ENCODE results near the gene CD36. TPM values are rescaled to one million over a fixed set of nuclear protein-coding genes. Genes with fewer than 3 reads are reported as not detected.

CD36 gene
- total RNA-seq, 6 experiments from 2014 or later, result 0.74 to 3.5 (median 1.1) TPM

GRCh38 chr7:80659120-80660055 is 20.9 kb downstream of the CD36 start:
- Mint-ChIP-seq H3K9me3 (no peaks in the 10 kb centered on the region), H3K4me3 (peak overlapping the region; percentile 31), H3K36me3 (ENCODE audit: low read depth) (no peaks in the 10 kb centered on the region), H3K4me1 (ENCODE audit: low read depth) (peaks cover 36% of the 10 kb centered on the region), H3K27me3 (ENCODE audit: insufficient read depth) (no peaks in the 10 kb centered on the region), H3K27ac (peak overlapping the region; percentile 70)
- TF ChIP-seq CTCF (IDR thresholded peaks at IDR 0.05), result peak; percentile 94
- peak; percentile 37 for DNase-seq

- Mint-ChIP-seq H3K27me3 (ENCODE audit: insufficient read depth) (no peaks in the 10 kb centered on the region), H3K27ac (no peak overlapping the region), H3K4me3 (no peak overlapping the region), H3K9me3 (no peaks in the 10 kb centered on the region), H3K36me3 (ENCODE audit: low read depth) (no peaks in the 10 kb centered on the region), H3K4me1 (ENCODE audit: low read depth) (peaks cover 40% of the 10 kb centered on the region)
- no peak for TF ChIP-seq CTCF (IDR thresholded peaks at IDR 0.05)
- no peak for DNase-seq
These were observed 22.5 kb downstream of the CD36 start for GRCh38 chr7:80660939-80661338.

- Mint-ChIP-seq H3K4me1 (ENCODE audit: low read depth) (peaks cover 42% of the 10 kb centered on the region), H3K4me3 (no peak overlapping the region), H3K27me3 (ENCODE audit: insufficient read depth) (no peaks in the 10 kb centered on the region)
These were observed 23.3 kb downstream of the CD36 start for GRCh38 chr7:80661729-80662128.

GRCh38 chr7:80662252-80662651 is 23.8 kb downstream of the CD36 start:
- H3K4me3 Mint-ChIP-seq, result no peak overlapping the region
- no peaks in the 10 kb centered on the region for H3K9me3 Mint-ChIP-seq
- H3K27ac Mint-ChIP-seq, result no peak overlapping the region
- no peaks in the 10 kb centered on the region for H3K36me3 Mint-ChIP-seq (ENCODE audit: low read depth)
- DNase-seq, result no peak
- TF ChIP-seq CTCF (IDR thresholded peaks at IDR 0.05), result no peak
- H3K4me1 Mint-ChIP-seq (ENCODE audit: low read depth), result peaks cover 40% of the 10 kb centered on the region
- no peaks in the 10 kb centered on the region for H3K27me3 Mint-ChIP-seq (ENCODE audit: insufficient read depth)

More at GRCh38 chr7:80661729-80662128, 23.3 kb downstream of the CD36 start:
- Mint-ChIP-seq H3K27ac (no peak overlapping the region), H3K36me3 (ENCODE audit: low read depth) (no peaks in the 10 kb centered on the region), H3K9me3 (no peaks in the 10 kb centered on the region)
- peak; percentile 54; the same call in 1 of the 2 replicates for TF ChIP-seq CTCF (IDR thresholded peaks at IDR 0.05)
- DNase-seq, result no peak

- no peak for DNase-seq
- Mint-ChIP-seq H3K36me3 (ENCODE audit: low read depth) (no peaks in the 10 kb centered on the region), H3K4me3 (no peak overlapping the region)
These were observed 27.1 kb downstream of the CD36 start for GRCh38 chr7:80665526-80665925.

More at GRCh38 chr7:80665526-80665925, 27.1 kb downstream of the CD36 start:
- no peaks in the 10 kb centered on the region for H3K9me3 Mint-ChIP-seq
- no peaks in the 10 kb centered on the region for H3K27me3 Mint-ChIP-seq (ENCODE audit: insufficient read depth)
- no peak for TF ChIP-seq CTCF (IDR thresholded peaks at IDR 0.05)
- no peak overlapping the region for H3K27ac Mint-ChIP-seq
- peaks cover 10% of the 10 kb centered on the region for H3K4me1 Mint-ChIP-seq (ENCODE audit: low read depth)

Data from HFFc6 (cell line).